Measurements from ENCODE around the gene TENM3. TPM values are rescaled to one million over a fixed set of nuclear protein-coding genes. Genes with fewer than 3 reads are reported as not detected.

TENM3 gene
- total RNA-seq, 1 donor from 2014 or later: 106 TPM

DNA sequence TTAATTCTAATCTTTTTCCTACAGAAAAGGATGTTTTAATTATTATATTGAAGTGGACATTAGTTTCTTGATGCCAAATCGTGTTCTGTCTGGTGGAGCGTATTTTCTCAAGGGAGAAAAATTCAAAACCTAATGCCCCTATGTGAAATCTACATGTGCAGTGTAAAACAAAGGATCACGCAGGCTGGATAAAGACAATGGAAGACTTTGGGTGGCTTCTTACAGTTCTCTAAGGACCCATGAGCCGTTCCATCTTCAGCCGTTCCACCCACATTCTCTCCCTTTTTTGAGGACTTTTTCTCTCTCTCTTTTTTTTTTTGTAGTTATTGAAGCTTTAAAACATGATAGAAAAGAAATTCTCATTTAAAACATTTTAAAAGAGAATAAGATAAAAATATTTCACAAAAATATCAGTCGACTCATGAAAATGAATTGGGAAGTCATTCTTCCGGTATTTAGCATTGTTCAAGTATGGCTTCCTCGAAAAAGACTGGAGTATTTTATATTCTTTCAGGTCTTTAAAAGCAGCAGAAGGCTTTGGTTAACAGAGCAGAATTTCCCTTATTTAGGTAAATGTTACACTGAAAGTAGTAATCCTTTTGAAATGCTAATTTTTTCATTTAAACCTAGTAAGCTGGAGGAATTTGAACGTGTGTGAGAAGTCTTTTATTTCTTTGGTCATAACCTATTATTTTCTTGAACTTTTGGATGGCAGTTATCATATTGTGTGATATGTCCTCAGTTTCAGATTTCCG is 11.0 kb downstream of the TENM3 start:
- Mint-ChIP-seq H3K27ac (no peak overlapping the region), H3K27me3 (ENCODE audit: low read depth) (no peaks in the 10 kb centered on the region), H3K4me1 (peaks cover 14% of the 10 kb centered on the region), H3K9me3 (peaks cover 10% of the 10 kb centered on the region), H3K36me3 (peaks cover 3% of the 10 kb centered on the region), H3K4me3 (no peak overlapping the region)
- TF ChIP-seq, protein P1, sequence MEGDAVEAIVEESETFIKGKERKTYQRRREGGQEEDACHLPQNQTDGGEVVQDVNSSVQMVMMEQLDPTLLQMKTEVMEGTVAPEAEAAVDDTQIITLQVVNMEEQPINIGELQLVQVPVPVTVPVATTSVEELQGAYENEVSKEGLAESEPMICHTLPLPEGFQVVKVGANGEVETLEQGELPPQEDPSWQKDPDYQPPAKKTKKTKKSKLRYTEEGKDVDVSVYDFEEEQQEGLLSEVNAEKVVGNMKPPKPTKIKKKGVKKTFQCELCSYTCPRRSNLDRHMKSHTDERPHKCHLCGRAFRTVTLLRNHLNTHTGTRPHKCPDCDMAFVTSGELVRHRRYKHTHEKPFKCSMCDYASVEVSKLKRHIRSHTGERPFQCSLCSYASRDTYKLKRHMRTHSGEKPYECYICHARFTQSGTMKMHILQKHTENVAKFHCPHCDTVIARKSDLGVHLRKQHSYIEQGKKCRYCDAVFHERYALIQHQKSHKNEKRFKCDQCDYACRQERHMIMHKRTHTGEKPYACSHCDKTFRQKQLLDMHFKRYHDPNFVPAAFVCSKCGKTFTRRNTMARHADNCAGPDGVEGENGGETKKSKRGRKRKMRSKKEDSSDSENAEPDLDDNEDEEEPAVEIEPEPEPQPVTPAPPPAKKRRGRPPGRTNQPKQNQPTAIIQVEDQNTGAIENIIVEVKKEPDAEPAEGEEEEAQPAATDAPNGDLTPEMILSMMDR (IDR thresholded peaks at IDR 0.05; ENCODE audit: unreplicated experiment): no peak
- DNase-seq (ENCODE audit: low spot score in 2 of 2, unreplicated experiment in 2 of 2): no peak

DNA sequence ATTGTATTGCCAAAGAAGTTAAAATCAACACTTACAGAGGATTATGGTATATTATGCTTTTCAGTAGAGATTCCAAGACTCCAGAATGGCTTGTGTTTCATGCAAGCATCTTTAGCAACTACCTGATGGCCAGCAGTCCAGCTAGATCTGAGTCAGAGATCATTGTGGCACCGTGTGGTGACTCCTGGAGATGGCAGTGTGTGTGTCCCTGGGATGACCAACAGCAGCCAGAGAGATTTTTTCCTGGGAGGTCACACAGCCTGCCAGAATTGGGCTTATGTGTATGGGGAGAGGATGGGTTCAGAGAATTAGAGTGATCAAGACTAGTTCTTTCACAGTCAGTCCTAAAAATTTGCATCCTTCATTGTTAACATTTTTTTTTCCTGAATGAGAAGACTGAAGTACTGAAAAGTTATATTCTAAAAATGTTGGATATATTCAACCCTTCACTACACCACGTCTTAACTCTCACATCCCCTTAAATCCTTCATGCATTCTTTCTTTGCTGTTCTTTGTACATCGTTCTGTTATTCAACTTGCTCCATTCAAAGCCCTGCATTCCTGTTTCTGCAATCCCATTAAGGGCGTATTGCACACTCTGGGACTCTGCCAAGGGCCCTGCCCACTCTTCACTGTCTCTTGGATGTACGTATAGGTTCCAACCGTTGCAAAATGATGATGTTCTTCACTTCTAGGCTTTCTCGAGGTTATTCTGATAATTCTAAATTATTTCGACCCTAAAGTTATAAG is 12.4 kb downstream of the TENM3 start:
- Mint-ChIP-seq H3K27ac (no peak overlapping the region), H3K9me3 (peaks cover 17% of the 10 kb centered on the region), H3K4me1 (peaks cover 14% of the 10 kb centered on the region), H3K4me3 (no peak overlapping the region), H3K27me3 (ENCODE audit: low read depth) (no peaks in the 10 kb centered on the region), H3K36me3 (peaks cover 6% of the 10 kb centered on the region)
- DNase-seq (ENCODE audit: low spot score in 2 of 2, unreplicated experiment in 2 of 2): no peak
- TF ChIP-seq, protein P1 (IDR thresholded peaks at IDR 0.05; ENCODE audit: unreplicated experiment): no peak

DNA sequence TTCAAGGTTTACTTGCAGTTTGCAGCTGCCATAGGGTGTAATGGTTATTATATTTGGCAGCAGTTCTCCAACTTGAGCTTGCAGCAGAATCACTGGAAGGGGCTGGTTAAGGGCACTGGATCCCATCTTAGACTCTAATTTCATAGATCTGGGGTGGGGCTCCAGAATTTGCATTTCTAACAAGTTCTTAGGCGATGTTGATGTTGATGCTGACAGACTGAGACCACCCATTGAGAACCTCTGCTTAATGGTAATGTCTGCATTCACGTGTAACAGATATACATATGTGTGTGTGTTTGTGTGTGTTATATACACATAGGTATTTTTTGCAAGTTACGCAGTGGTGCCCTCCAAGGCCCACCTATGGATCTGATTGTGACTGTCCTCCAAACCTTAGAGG is 13.8 kb downstream of the TENM3 start:
- H3K9me3 Mint-ChIP-seq: peaks cover 20% of the 10 kb centered on the region
- peaks cover 11% of the 10 kb centered on the region for H3K36me3 Mint-ChIP-seq
- TF ChIP-seq, protein P1 (IDR thresholded peaks at IDR 0.05; ENCODE audit: unreplicated experiment): no peak
- peaks cover 14% of the 10 kb centered on the region for H3K4me1 Mint-ChIP-seq
- H3K4me3 Mint-ChIP-seq: no peak overlapping the region
- no peaks in the 10 kb centered on the region for H3K27me3 Mint-ChIP-seq (ENCODE audit: low read depth)
- DNase-seq (ENCODE audit: low spot score in 2 of 2, unreplicated experiment in 2 of 2): no peak
- no peak overlapping the region for H3K27ac Mint-ChIP-seq

DNA sequence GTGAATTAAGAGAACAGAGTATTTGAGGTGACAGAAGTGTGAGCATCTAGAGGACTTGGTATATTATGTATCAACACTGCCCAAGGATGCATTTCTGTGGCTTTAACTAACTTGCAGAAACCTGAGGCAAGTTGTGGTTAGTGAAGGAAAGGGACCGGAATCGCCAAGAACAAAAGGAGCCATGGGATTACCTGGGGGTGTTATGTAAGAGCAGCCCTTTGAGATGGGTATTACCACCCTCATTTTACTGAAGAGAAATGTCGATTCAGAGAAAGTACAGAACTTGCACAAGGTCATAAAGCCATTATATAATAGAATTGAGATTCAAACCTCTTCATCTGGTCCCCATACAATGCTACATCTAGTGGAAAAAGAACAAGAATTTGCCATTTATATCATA is 14.3 kb downstream of the TENM3 start:
- Mint-ChIP-seq H3K4me1 (peaks cover 14% of the 10 kb centered on the region), H3K36me3 (peaks cover 11% of the 10 kb centered on the region), H3K4me3 (no peak overlapping the region), H3K9me3 (peaks cover 20% of the 10 kb centered on the region), H3K27me3 (ENCODE audit: low read depth) (no peaks in the 10 kb centered on the region), H3K27ac (no peak overlapping the region)
- DNase-seq (ENCODE audit: low spot score in 2 of 2, unreplicated experiment in 2 of 2): no peak
- TF ChIP-seq, protein P1 (IDR thresholded peaks at IDR 0.05; ENCODE audit: unreplicated experiment): no peak

DNA sequence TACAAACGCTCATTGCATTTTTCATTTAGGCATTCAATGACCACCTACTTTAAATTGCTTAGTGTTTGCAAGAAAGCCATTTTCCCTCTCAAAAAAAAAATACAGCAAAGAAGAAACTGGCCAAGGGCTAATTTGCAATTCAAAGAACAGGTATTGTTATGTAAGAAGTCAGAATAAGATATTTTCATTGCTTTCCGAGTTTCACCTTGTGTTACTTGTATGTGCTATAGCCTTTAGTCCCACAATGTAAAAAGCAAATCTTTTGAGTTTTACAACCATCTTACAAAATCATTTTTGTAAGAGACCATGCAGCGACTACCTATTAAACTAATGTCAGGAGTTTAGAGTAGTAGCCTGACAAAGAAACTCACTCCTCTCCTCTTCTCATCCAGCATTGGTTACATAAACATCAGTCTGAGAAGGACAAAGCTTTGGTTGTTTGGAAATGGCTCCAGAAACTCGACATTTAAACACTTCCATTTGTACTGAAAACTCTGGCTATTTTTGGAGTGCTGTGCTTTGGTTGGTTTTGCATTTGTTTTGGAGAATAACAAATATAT is 15.3 kb downstream of the TENM3 start:
- Mint-ChIP-seq H3K4me3 (no peak overlapping the region), H3K4me1 (peaks cover 7% of the 10 kb centered on the region), H3K27ac (no peak overlapping the region), H3K9me3 (peaks cover 22% of the 10 kb centered on the region), H3K27me3 (ENCODE audit: low read depth) (no peaks in the 10 kb centered on the region), H3K36me3 (peaks cover 11% of the 10 kb centered on the region)
- TF ChIP-seq, protein P1 (IDR thresholded peaks at IDR 0.05; ENCODE audit: unreplicated experiment): no peak
- DNase-seq (ENCODE audit: low spot score in 2 of 2, unreplicated experiment in 2 of 2): no peak

All from mesothelial cell of epicardium (in vitro differentiated cells).